Measurements from ENCODE around the gene ABCA1. TPM values are rescaled to one million over a fixed set of nuclear protein-coding genes. Genes with fewer than 3 reads are reported as not detected.

The ABCA1 gene
- total and polyA plus RNA-seq, 2 of the 13 experiments (the other 11 are each of a cell fraction or from before 2014, with no cell fraction given), result 26.8 to 63.8 TPM

DNA sequence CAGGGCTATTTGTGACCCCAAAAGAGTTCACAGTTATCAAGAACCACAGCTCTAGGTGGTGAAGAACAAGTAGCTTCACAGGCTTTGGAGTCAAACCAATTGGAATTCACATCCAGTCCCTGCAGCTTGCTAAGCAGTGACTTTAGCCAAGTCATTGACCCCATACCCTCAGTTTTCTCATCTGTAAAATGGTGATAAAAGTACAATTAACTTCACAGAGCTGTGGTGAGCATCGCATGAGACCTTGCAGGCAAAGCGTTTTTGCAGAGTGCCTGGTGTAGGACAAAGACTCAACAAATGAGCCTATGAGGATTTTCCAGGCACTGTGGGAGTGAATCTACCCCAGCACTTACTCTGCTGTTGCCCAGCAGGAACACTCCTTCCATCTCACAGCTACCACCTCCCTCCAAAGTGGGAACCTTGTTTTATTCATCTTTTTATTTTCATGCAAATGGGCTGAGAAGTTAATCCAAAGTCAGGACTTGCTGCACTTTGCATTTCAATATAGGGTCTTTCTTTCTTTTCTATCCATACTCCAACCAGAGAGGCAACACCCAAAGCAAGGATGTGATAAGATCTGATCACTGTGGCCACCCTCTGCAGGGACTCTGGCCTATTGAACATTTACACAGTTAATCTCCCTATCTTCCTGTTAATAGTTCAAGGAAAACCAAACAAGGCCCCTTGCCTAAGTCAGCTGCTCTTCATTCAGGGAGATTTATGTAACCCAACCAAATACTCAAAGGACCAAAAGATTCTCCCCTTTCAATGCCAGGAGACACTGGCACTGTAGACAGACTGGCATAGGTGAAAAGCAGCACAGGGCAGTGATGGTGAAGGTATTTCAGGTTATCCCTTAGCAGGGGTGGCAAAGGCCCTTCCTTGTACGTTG, 41.9 kb downstream of the ABCA1 start (continued):
- TF ChIP-seq, protein P1, sequence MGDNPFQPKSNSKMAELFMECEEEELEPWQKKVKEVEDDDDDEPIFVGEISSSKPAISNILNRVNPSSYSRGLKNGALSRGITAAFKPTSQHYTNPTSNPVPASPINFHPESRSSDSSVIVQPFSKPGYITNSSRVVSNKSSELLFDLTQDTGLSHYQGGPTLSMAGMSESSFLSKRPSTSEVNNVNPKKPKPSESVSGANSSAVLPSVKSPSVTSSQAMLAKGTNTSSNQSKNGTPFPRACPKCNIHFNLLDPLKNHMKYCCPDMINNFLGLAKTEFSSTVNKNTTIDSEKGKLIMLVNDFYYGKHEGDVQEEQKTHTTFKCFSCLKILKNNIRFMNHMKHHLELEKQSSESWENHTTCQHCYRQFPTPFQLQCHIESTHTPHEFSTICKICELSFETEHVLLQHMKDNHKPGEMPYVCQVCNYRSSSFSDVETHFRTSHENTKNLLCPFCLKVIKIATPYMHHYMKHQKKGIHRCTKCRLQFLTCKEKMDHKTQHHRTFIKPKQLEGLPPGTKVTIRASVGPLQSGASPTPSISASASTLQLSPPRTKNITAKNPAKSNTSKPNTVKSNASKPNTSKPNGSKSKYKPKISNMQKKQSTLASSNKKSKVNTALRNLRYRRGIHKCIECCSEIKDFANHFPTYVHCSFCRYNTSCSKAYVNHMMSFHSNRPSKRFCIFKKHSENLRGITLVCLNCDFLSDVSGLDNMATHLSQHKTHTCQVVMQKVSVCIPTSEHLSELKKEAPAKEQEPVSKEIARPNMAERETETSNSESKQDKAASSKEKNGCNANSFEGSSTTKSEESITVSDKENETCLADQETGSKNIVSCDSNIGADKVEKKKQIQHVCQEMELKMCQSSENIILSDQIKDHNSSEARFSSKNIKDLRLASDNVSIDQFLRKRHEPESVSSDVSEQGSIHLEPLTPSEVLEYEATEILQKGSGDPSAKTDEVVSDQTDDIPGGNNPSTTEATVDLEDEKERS (CRISPR knock-in tag; IDR thresholded peaks at IDR 0.05), result no peak; the same call in 1 of the 2 replicates
- TF ChIP-seq, protein P2, sequence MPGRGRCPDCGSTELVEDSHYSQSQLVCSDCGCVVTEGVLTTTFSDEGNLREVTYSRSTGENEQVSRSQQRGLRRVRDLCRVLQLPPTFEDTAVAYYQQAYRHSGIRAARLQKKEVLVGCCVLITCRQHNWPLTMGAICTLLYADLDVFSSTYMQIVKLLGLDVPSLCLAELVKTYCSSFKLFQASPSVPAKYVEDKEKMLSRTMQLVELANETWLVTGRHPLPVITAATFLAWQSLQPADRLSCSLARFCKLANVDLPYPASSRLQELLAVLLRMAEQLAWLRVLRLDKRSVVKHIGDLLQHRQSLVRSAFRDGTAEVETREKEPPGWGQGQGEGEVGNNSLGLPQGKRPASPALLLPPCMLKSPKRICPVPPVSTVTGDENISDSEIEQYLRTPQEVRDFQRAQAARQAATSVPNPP (CRISPR knock-in tag; IDR thresholded peaks at IDR 0.05), result 0 out of 2 replicates have a peak, but pooled peaks have one; percentile 59
- TF ChIP-seq EED (CRISPR knock-in tag; IDR thresholded peaks at IDR 0.05) (no peak), ZNF260 (CRISPR knock-in tag; IDR thresholded peaks at IDR 0.05; ENCODE audit: borderline replicate concordance, low read depth) (no peak), ZNF3 (CRISPR knock-in tag; IDR thresholded peaks at IDR 0.05) (no peak; the same call in 1 of the 2 replicates), NFATC3 (CRISPR knock-in tag; IDR thresholded peaks at IDR 0.05) (no peak), ZNF777 (CRISPR knock-in tag; IDR thresholded peaks at IDR 0.05) (no peak), SRSF9 (IDR thresholded peaks at IDR 0.05; ENCODE audit: borderline replicate concordance, insufficient read depth, low read depth, low read length, poor library complexity, severe bottlenecking) (no peak), ZNF547 (CRISPR knock-in tag; IDR thresholded peaks at IDR 0.05) (no peak), FOXJ3 (CRISPR knock-in tag; IDR thresholded peaks at IDR 0.05; ENCODE audit: borderline replicate concordance) (peak; percentile 95; the same call in 1 of the 2 replicates), ZNF607 (CRISPR knock-in tag; IDR thresholded peaks at IDR 0.05; ENCODE audit: borderline replicate concordance) (no peak), ZBTB3 (CRISPR knock-in tag; IDR thresholded peaks at IDR 0.05; ENCODE audit: borderline replicate concordance, low read depth) (no peak), KLF12 (CRISPR knock-in tag; IDR thresholded peaks at IDR 0.05; ENCODE audit: borderline replicate concordance) (peak; percentile 71; the same call in 1 of the 2 replicates)
- TF ChIP-seq, protein P3, sequence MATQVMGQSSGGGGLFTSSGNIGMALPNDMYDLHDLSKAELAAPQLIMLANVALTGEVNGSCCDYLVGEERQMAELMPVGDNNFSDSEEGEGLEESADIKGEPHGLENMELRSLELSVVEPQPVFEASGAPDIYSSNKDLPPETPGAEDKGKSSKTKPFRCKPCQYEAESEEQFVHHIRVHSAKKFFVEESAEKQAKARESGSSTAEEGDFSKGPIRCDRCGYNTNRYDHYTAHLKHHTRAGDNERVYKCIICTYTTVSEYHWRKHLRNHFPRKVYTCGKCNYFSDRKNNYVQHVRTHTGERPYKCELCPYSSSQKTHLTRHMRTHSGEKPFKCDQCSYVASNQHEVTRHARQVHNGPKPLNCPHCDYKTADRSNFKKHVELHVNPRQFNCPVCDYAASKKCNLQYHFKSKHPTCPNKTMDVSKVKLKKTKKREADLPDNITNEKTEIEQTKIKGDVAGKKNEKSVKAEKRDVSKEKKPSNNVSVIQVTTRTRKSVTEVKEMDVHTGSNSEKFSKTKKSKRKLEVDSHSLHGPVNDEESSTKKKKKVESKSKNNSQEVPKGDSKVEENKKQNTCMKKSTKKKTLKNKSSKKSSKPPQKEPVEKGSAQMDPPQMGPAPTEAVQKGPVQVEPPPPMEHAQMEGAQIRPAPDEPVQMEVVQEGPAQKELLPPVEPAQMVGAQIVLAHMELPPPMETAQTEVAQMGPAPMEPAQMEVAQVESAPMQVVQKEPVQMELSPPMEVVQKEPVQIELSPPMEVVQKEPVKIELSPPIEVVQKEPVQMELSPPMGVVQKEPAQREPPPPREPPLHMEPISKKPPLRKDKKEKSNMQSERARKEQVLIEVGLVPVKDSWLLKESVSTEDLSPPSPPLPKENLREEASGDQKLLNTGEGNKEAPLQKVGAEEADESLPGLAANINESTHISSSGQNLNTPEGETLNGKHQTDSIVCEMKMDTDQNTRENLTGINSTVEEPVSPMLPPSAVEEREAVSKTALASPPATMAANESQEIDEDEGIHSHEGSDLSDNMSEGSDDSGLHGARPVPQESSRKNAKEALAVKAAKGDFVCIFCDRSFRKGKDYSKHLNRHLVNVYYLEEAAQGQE (IDR thresholded peaks at IDR 0.05; ENCODE audit: borderline replicate concordance in 1 of 2, low read depth in 1 of 2, low read length in 2 of 2), result peak in 1 of 2 experiments; percentile 68; a peak in 1 of 4 replicates
- TF ChIP-seq, protein P4, sequence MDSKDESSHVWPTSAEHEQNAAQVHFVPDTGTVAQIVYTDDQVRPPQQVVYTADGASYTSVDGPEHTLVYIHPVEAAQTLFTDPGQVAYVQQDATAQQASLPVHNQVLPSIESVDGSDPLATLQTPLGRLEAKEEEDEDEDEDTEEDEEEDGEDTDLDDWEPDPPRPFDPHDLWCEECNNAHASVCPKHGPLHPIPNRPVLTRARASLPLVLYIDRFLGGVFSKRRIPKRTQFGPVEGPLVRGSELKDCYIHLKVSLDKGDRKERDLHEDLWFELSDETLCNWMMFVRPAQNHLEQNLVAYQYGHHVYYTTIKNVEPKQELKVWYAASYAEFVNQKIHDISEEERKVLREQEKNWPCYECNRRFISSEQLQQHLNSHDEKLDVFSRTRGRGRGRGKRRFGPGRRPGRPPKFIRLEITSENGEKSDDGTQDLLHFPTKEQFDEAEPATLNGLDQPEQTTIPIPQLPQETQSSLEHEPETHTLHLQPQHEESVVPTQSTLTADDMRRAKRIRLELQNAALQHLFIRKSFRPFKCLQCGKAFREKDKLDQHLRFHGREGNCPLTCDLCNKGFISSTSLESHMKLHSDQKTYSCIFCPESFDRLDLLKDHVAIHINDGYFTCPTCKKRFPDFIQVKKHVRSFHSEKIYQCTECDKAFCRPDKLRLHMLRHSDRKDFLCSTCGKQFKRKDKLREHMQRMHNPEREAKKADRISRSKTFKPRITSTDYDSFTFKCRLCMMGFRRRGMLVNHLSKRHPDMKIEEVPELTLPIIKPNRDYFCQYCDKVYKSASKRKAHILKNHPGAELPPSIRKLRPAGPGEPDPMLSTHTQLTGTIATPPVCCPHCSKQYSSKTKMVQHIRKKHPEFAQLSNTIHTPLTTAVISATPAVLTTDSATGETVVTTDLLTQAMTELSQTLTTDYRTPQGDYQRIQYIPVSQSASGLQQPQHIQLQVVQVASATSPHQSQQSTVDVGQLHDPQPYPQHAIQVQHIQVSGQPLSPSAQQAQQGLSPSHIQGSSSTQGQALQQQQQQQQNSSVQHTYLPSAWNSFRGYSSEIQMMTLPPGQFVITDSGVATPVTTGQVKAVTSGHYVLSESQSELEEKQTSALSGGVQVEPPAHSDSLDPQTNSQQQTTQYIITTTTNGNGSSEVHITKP (CRISPR knock-in tag; IDR thresholded peaks at IDR 0.05; ENCODE audit: low read depth), result 0 out of 2 replicates have a peak, but pooled peaks have one; percentile 19
